Measurements from ENCODE around the gene SNX24.

GRCh38 chr5:123000731-123001130 lies 155.3 kb downstream of the SNX24 start:
- no peak for TF ChIP-seq CTCF (IDR thresholded peaks at IDR 0.05)
- TF ChIP-seq POLR2A (IDR thresholded peaks at IDR 0.05; ENCODE audit: low read depth) = no peak
- no peak for TF ChIP-seq POLR2AphosphoS5 (IDR thresholded peaks at IDR 0.05)

Measured in esophagus muscularis mucosa (tissue), 3 donors.